HG03139 (cell line): Measurements from ENCODE around the gene EBF3.

Experiments
- ATAC-seq: cut with Tn5 transposase; IDR thresholded peaks from one replicate; pipeline ENCODE4 v1.9.1; 2021; ENCODE audit not compliant: unreplicated experiment

Gene EBF3

GRCh38 chr10:129839285-129840195 lies 124.5 kb downstream of the EBF3 start:
- ATAC-seq = no peak

GRCh38 chr10:129838794-129839193 lies 125.3 kb downstream of the EBF3 start:
- ATAC-seq = no peak

GRCh38 chr10:129837909-129838582 lies 126.0 kb downstream of the EBF3 start:
- no peak for ATAC-seq

- ATAC-seq = no peak
Measured at GRCh38 chr10:129836253-129836652, 127.8 kb downstream of the EBF3 start.

GRCh38 chr10:129833994-129834739 lies 129.9 kb downstream of the EBF3 start:
- ATAC-seq = no peak

GRCh38 chr10:129833468-129833950 lies 130.6 kb downstream of the EBF3 start:
- no peak for ATAC-seq

GRCh38 chr10:129832573-129833467 lies 131.3 kb downstream of the EBF3 start:
- no peak for ATAC-seq

GRCh38 chr10:129831150-129831549 lies 132.9 kb downstream of the EBF3 start:
- no peak for ATAC-seq

GRCh38 chr10:129825826-129826225 lies 138.2 kb downstream of the EBF3 start:
- no peak for ATAC-seq

GRCh38 chr10:129825221-129825620 lies 138.9 kb downstream of the EBF3 start:
- ATAC-seq = no peak

- ATAC-seq = no peak
Measured at GRCh38 chr10:129820451-129820850, 143.6 kb downstream of the EBF3 start.

GRCh38 chr10:129816656-129817045 lies 147.4 kb downstream of the EBF3 start:
- ATAC-seq = no peak

- ATAC-seq = no peak
Measured at GRCh38 chr10:129815898-129816655, 148.0 kb downstream of the EBF3 start.

GRCh38 chr10:129814681-129815646 lies 149.1 kb downstream of the EBF3 start:
- no peak for ATAC-seq

GRCh38 chr10:129812398-129812797 lies 151.7 kb downstream of the EBF3 start:
- no peak for ATAC-seq

GRCh38 chr10:129811208-129811607 lies 152.9 kb downstream of the EBF3 start:
- ATAC-seq = no peak

- no peak for ATAC-seq
Measured at GRCh38 chr10:129809841-129810240, 154.2 kb downstream of the EBF3 start.

GRCh38 chr10:129809431-129809830 lies 154.6 kb downstream of the EBF3 start:
- ATAC-seq = no peak
